HUDEP-2 (cell line): ENCODE data around the gene THOC2.
"Not testable (repeated sequence)": the region's sequence is repeated elsewhere in the genome, so short reads cannot be mapped to it uniquely, and the experiment has no call there.

ENCODE experiments used
- DNase-seq, 76 experiments: peaks; one replicate each; lab custom pipeline; 2025; ENCODE audit not compliant: unreplicated experiment in 76 of 76; lab: John Stamatoyannopoulos, UW

The THOC2 gene

DNA sequence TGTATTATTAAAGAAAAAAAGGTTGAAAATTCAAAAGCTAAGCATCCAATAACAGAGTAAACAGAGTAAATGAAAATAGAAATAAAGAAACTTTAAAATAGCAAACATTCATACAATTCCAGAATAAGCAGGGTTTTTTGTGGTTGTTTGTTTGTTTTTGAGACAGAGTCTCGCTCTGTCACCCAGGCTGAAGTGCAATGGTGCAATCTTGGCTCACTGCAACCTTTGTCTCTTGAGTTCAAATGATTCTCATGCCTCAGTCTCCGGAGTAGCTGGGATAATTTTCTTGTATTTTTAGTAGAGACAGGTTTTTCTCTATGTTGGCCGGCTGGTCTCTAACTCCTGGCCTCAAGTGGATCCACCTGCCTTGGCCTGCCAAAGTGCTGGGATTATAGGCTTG, 6.6 kb upstream of the THOC2 start:
- no peak for DNase-seq

- no peak for DNase-seq
Observed at GRCh38 chrX:123738378-123738940, 5.6 kb upstream of the THOC2 start.

DNA sequence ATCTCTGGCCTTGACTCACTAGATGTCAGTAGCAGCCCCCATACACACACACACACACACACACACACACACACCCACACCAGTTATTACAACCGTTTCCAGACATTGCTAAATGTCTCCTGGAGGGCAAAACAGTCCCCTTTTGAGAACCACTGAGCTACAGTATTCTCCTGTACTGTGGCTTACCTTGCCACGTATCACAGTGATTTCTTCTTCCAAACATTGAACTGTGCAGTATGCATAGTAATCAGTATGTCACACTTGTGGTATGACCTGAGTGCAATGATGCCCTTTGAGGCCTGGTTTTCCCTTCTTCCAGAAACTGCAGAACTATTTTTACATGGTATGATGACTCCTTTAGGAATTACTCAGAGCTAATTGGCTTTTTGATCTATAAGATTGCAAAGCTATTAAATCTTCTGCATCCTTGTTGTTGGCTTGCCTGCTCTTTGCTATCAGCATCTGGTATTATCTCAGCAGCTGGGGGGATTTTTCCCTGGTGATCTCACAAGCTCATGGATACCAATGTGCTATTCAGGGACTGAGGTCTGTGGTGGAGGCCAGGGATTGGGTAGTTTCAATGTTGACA, 3.6 kb upstream of the THOC2 start:
- no peak for DNase-seq

GRCh38 chrX:123735137-123735536, 2.3 kb upstream of the THOC2 start:
- DNase-seq, result not testable (repeated sequence)

DNA sequence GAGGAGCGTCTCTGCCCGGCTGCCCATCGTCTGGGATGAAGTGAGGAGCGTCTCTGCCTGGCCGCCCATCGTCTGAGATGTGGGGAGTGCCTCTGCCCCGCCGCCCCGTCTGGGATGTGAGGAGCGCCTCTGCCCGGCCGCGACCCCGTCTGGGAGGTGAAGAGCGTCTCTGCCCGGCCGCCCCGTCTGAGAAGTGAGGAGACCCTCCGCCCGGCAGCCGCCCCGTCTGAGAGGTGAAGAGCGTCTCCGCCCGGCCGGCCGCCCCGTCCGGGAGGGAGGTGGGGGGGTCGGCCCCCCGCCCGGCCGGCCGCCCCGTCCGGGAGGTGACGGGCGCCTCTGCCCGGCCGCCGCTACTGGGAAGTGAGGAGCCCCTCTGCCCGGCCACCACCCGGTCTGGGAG, 1.2 kb upstream of the THOC2 start:
- DNase-seq, result not testable (repeated sequence)

- DNase-seq, result peak in 11 of 76 experiments; percentile 0 to 25 (median 12)
Observed at GRCh38 chrX:123731987-123732669, 724 bp downstream of the THOC2 start.

DNA sequence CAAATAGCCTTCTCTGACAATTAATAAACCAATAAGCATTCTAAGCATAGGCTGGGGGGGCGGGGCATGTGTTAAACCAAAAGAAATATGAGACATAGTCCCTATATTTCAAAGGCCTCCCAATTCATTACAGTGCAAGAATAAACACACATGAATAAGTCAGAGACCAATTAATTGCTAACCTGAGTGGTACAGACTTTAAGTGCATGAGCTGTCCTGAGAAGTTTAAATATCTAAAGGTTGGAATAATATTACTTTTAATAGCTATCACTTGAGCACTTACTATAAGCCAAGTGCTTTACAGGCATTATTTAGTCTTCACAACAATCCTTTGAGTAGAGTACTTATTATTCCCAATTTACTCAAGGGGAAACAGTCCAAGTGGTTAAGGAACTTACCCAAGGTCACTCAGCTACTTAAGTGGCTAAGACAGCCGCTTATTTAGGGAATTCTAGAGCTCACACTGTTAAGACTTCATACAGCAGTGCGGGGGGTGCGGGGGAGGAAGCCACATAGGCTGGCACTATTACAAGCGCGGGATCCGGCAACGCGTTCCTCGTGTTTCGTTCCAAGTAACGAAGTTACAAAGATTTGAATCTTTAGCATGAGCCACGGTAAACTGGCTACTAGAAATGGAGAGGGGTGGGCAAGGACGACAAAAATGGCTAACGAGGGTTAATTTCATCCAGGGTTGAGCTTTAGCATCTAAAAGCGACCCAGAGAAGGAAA, 1.4 kb downstream of the THOC2 start:
- DNase-seq, result peak in 47 of 76 experiments; percentile 0 to 49 (median 9)

DNA sequence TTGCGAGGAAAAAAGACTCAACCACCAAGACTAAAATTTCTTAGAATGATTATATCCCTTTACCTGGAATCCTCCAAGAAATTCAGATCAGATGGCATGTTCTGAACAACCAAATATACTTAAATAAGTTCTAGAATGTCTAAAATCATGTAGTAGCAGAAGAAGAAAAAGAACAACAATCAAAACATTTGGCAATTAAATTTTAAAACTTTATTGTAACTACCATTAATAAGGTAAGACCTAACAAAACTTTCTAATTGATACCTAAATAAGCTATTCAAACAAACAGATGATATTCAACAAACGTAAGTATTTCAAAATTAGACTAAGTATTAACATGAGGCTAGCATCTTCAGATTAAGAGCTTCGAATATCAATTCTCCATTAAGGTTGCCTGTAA, 4.3 kb downstream of the THOC2 start:
- DNase-seq, result no peak

DNA sequence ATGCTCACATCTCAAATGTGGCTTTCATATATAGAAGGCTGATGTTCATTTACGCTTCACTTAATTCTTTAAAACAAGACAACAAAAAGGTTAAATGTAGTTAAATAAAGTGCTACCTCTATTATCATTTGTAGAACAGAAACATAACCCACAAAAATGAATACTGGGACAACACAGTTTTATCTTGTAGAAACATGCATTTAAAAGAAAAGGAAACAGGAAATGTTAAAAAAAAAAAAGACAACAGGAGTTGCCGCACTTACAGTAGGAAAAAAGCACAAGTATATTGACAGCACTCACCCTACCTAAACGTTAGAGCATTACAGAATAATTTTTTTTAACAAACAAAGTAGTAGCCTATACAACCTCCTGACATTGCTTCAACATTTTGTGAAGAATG, 4.8 kb downstream of the THOC2 start:
- DNase-seq, result no peak

GRCh38 chrX:123722193-123722592, 10.7 kb downstream of the THOC2 start:
- not testable (repeated sequence) for DNase-seq

DNA sequence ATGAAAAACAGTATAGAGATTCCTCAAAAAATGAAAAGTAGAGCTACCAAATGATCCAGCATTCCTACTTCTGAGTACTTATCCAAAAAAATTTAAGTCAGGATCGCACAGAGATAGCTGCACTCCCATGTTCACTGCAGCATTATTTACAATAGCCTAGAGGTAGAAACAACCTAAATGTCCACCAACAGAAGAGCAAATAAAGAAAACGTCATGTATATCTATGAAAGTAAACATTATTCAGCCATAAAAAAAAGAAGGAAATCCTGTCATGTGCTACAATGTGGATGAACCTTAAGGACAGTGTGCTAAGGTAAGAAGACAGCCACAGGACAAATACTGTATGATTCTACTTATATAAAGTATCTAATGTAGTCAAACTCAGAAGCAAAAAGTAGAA, 12.4 kb downstream of the THOC2 start:
- DNase-seq, result no peak

DNA sequence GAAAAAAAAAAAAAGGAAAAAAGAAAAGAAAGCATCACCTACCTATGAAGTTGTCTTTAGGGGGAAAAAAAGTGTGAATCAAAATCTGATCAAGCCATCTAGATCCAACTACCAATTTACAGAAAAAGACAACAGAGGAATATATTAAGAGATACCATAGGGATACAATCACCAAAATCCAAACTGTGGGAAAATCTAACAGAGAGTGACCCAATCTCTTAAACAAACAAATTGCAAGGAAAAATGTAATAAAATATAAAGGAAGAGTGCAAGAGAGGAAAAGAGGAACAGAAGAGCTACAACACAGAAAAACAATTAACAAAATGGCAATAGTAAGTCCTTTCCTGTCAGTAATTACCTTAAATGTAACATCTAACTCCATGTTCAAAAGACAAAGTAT, 19.0 kb downstream of the THOC2 start:
- DNase-seq, result no peak

DNA sequence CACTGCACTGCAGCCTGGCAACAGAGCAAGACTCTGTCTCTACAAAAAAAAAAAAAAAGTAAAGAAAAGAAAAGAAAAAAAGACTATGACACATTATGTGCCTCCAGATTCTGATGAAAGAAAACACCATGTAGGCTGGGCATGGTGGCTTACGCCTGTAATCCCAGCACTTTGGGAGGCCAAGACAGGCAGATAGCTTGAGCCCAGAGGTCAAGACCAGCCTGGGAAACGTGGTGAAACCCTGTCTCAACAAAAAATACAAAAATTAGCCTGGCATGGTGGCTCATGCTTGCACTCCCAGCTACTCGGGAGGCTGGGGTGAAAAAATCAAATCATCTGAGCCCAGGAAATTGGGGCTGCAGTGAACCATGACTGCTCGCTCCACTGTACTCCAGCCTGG, 19.4 kb downstream of the THOC2 start:
- DNase-seq, result no peak

- DNase-seq, result not testable (repeated sequence)
Observed at GRCh38 chrX:123711201-123711600, 21.7 kb downstream of the THOC2 start.

DNA sequence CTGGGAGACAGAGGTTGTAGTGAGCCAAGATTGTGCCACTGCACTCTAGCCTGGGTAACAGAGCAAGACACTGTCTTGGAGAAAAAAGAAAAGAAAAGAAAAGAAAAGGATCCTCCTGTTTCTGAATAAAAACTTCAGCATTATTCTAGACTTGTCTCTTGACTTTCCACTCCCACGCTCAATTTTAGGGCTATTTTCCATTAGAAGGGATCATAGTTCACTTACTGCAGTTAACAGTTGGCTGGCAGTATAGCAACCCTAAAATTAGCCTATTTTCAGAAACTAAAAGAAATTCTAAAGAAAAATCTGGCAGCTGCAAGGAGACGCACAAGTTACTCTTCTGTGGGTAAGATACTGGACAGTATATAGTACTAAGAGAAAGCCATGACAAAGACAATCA, 28.1 kb downstream of the THOC2 start:
- DNase-seq, result no peak

DNA sequence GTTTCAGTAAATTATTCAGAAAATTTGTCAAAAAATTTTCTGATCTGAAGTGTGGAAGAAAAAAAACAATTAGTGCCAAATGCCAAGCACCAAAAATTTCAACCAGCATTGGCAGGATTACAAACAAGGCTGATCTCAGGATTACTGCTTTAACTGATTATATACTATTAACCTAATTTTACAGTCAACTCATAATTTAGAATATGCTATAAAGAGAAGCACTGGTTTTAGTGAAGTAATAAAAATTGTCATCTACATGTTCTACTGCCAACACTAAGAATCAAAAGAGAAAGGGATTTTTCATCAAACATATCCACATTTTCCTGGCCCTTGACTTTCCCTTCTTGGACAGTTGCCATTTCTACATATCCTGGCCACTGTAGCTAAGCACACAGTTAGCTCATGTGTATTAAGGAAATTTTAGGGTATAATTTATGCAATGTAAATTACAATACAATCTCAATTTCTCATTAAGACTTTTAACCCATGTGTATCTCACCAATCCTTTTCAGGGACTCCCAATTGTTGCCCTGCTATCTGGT, 33.8 kb downstream of the THOC2 start:
- DNase-seq, result no peak

- no peak for DNase-seq
Observed at GRCh38 chrX:123696334-123696733, 36.5 kb downstream of the THOC2 start.

DNA sequence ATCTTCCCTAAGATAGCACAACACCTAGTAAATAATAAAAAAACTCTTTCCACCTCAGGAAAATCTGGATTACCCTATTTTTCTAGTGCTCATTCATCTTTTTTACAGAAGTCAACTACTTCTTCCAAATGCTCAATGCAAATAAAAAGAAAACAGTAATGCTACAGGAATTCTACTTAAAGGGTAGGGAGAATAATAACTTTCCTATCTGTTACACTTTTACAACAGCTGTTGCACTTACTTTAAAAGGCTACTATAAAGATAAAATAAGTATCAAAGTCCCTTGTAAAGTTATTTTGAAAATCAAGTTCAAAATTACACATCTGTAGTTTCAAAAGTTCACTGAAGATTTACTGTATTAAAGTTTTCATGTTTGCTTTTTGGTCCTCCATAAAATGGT, 37.6 kb downstream of the THOC2 start:
- no peak for DNase-seq

GRCh38 chrX:123691776-123692175, 41.1 kb downstream of the THOC2 start:
- no peak for DNase-seq

- no peak for DNase-seq
Observed at GRCh38 chrX:123688524-123688923, 44.3 kb downstream of the THOC2 start.

GRCh38 chrX:123685232-123685631, 47.6 kb downstream of the THOC2 start:
- DNase-seq, result no peak
